Lung microvascular endothelial cell (primary cell): ENCODE data around the gene CACNA1D. TPM values are rescaled to one million over a fixed set of nuclear protein-coding genes. Genes with fewer than 3 reads are reported as not detected.
A peak's percentile ranks its signal among the peaks of the same experiment; 100 is the strongest.

Experiments
- DNase-seq, 2 donors: peaks; one replicate each; pipeline versions ENCODE4 v3.0.0 to v3.0.0-alpha.2; 2010; ENCODE audit warnings: low read depth in 2 of 2
- total RNA-seq: library from RNA; depleted of rRNA; stranded (reverse); fragments of >200 nt; gene quantifications from 2 replicates; pipeline ENCODE4 v1.2.1, GENCODE V29; 2014

CACNA1D gene
- total RNA-seq, 1 donor from 2014 or later: not detected

DNA sequence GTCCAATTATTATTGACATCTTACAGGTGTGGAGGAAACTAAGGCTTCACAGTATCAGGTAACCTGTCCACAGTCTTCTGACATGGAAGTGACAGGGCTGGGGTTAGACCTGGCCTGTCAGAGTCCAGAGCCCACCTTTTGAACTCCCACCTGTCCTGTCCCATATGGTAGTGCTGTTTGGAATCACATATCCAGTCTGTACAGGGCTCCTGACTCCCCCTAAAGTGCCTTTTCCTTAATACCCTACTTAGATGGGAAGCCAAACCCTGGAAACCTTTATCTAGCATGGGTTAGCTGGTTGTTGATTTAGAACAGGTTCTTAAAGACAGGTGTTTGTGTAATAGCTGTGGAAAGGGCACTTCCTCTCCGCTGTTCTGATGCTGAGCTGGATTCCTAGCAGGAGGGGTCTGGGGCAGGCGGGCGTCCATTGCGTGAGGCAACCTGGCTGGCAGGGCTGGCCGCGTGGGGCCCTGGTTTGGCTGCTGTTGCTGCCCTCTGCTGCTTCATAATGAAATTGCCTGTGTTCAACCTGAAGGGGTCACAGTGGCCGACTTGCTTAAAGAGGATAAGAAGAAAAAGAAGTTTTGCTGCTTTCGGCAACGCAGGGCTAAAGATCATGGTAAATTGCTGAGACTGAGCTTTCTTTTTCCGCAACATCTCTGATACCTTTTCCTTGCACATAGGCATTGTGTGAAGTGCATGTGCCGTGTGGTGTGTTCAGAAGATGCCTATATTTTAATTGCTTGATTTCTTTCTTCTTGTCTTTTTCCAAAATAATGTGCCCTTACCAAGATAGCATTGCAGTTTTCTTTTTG is 215.7 kb downstream of the CACNA1D start:
- DNase-seq: peak; percentile 65 to 76

DNA sequence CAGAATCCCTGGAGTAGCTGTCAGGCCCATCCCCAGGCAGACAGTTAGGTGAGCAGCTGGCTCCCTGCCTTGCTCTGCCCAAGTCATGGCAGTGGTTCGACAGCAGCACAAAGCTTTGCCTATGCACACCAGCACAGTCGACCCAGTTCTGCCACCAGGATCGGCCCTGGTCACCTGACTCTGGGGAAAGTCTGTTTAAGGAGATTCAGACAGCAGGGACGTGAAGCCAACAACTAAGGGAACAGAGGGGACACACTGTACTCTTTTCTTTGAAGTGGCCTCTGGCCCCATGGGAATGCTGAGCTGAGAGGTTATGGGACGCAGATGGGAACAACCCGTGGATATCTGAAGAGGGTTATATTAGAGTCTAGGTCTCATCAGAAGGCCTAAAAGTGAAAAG is 217.0 kb downstream of the CACNA1D start:
- no peak for DNase-seq

DNA sequence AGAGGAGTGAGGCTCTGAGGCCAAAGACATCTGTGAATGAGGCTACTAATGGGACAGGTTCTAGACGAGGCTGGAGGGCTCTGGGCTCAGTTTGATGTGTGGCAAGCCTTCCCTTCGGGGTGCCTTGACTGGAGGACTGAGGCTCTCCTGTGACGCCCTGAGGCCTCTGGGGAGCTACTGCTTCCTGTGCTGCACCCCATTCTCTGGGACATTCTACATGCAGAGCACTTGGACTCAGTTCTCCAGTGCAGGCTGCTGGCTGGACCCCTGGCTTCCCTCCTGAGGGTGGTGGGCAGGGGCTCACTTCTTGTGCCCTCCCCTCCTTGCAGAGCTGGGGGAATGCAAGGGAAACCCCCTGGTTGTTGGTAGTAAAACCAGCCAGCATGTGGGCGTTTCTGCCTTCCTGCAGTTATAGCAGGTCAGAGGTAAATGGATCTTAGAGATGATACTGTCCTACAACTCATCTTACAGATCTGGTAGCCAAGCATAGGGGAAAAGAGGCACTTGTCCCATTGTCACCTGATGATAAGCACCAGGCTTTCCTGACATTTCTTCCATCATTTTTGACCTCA is 218.5 kb downstream of the CACNA1D start:
- no peak for DNase-seq

DNA sequence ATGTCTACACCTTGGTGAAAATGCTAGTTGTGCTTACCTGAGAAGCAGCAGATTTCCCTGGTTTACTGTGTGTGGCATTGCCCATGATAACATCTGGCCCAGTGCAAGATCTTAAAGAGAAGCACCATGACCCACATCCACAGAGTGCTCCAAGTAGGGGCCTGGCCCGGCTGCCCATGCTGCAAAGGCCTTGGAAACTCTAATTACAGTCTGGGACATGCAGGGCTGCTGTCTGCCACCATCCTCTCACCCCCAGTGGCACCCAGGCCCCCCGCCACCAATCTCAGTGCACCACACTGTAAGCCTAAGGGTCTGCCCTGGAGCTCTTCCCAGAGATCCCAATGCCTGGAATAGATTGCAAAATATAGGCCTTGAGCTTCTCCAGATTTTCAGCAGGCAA is 219.2 kb downstream of the CACNA1D start:
- no peak for DNase-seq

DNA sequence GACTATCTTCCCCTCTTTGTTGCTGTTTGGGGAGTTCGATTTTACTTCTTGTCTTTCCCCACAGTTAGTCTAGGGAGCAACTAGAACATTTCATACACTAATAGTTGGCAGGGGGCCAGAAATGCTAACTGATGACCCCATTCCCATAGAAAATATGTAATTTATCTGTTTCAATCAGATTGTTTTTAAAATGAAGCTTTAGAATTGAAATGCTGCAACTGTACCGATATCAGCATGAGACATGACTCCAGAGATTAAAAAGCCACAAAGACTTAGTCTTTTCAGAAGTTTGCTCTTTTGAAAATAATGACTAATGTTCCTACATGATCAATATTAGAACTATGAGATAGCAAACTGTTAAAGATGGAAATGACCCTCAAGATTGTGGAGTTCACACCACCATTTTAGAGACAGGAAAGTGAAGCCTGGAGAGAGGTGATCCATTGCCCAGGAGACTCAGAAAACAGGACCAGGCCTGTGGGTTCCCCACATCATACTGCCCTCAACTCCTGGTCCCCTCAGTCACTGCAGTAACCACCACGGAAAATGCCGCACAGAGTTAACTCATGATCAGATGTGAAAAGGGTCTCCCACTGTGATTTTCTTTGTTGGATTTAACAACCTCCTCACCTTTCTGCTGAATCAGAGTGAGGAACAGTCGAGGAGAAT is 221.5 kb downstream of the CACNA1D start:
- no peak for DNase-seq

DNA sequence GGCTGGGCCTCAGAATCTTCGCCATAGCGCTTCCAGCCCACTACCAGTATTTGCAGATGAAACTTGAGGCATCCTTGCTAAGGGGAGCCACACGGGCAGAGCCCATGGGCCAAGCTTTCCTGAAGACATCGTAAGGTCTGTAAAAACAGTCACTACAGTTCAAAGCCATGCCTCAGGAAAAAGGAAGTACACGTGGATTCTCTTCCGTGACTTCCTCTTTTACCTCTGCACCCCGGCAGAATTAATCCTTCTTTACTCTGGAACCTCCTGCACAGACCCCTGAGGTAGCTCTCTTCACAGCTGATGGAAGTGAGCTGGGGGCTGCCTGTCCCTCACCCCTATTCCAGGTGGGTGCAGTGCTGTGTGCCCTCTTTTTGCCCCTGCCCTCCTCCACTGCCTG is 222.6 kb downstream of the CACNA1D start:
- DNase-seq: no peak

DNA sequence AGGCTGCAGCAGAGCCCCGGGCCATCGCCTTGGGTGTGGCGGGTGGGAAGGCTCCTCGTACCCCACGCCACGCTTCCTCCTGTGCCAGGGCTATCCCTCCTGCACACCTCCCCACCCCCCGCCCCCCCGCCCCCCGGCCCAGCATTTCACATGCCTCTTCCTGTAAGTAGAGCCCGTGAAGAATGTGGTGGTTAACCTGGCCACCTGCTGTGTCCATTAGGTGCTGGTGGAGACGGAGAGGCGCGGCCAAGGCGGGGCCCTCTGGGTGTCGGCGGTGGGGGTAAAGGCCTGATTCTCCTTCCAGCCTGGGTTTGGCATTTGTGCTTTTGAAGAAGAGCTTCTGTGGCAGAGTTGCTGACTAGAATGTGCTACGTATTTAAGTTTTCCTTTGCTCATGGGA is 224.1 kb downstream of the CACNA1D start:
- no peak for DNase-seq

DNA sequence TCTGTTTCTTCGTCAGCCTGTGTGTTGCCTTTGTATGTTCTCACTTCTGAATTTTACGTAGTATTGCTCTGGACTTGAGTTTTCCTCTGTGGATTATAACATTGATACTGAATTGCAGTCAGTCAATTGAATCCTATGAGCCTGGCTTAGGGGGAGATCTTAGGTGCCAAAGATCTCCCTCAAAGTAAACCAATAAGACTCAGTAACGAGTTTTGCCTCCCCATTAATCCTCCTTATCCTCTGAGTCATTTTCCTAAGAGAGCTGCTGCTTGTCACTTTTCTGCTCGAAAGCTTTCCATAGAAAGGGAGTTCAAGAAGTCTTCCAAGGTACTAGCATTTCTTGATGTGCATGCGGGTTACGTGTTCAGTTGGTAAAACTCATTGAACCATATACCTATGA is 225.4 kb downstream of the CACNA1D start:
- DNase-seq: no peak

DNA sequence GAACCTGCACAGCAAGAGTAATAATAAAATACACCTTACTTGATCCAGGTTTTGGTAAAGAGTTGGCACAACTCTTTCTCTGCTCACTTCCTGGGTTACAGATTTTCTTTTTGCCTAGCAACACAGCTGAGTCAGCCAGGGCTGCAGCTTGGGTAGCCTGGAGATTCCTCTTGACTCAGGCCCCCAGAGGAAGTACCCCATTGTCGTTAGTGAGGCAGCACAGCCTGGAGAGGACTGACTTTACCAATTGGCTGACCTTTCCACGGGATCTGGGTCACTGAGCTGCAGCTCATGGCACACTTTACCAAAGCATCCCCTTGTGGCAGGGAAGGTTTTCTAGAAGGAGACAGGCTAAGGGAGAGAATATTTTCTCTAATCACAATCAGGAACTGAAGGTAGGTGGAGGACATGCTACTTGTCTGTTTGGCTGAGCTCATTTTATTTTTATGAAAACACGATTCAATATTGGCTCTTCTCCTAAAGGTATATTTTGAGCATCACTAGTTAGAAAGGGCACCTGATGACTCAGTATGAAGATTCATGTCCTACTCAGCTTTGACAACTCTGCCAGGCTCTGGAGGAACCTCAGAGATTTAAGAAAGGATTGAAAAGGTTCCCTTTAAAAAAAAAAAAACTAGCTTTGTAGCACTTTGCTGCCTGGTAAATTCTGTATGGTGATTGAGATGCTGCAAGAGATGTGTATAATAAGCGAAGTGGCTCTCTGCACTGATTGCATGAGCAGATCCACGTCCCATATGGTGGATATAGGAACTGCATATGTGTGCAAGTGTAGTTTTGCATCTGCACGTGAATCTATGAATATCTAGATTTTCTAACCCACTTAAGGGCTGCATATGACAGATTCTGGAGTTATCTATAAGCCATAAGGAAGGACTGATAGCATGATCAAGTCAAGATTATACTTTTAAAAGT is 227.0 kb downstream of the CACNA1D start:
- DNase-seq: no peak

DNA sequence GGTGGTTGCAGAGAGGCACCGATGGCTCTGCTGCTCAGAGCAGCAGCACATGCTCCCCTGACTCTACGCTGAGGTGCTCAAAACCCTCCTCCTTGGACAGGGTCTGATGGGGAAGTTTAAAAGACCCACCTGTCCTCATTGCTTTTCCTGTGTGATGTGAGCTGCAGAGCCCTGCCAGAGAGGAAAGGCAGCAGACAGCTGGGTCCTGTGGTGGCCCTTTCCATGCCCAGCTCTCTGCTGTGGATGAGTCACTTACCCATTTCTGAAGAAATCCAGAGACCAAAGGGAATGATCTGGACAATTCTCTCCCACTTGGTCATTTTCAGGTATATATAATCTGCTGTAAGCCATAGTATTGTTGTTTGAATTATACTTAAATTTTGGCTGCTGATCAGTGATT is 230.2 kb downstream of the CACNA1D start:
- no peak for DNase-seq

DNA sequence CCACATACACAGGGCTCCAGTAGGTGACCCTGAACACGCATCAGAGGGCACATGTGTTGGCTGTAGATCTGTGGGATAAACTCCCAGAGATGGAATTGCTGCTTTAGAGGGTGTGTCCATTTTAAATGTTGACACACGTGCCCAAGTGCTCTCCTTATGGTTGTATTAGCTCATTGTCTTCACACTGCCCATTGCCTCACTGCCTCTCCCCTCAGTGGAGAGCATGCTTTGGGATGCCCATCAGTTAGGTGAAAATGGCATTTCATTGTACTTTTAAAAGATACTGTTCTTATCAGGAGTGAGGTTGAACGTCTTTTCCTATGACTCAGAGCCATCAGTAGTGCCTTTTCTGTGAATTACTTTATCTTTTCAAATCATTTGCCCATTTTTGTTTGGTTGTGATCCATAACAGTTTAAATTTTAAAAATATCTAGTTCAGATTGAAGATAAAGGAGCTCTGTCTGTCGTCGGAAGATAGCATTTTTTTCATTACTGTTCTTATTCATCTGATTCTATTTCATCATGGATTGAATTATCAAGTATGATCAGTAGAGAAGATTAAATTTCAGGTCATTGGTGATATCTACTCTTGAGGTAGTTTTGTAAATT is 231.1 kb downstream of the CACNA1D start:
- no peak for DNase-seq

DNA sequence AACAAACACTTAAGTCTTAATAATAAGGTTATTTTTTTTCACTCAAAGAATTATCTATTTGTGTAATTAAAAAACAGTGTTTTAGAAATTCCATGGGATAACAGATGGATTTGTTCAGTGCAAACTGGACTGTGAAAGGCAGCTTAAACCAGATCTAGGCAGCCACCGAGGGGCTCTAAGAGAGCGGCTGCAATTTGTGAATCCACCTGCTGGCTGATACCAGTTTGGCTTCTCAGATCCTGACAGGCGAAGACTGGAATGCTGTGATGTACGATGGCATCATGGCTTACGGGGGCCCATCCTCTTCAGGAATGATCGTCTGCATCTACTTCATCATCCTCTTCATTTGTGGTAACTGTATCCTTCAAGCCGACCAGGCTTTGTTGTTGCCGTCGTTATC is 232.2 kb downstream of the CACNA1D start:
- no peak for DNase-seq

DNA sequence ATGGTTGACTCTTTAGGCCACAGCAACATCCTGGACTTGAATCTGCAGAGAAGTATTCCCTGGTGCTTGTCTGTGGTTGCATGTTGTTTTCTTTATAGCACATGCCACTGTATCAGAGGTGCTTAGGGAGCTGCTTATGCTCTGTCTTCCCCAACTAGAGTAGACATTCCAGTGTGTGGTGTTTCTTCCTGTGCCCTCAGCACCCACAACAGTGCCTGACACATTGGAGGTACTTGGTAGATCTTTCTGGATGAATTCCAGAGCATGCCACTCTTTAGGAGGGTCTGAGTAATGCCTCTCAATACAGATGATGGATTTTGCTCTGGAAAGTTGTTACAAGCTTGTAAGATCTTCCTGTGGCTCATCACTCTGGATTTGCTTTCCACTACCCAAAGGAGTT is 234.2 kb downstream of the CACNA1D start:
- no peak for DNase-seq

DNA sequence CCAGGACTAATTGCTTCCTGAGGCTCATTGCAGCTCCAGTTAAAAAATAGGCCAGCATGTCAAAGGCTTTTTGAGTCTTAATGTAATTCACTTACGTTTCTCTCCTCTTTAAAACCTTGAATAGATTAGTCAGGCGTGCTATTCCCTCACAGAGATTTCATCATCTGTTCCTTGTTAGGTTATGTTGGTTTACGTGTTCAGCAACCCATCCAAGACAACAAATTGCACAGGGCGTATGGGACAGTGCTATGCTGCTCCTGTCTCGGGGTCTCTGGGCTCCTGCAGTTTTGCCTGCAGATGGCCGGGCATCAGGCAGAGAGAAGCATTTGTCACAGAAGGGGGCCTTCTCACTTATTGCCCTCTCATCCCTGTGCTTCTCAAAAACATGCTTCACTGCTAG is 234.7 kb downstream of the CACNA1D start:
- no peak for DNase-seq

DNA sequence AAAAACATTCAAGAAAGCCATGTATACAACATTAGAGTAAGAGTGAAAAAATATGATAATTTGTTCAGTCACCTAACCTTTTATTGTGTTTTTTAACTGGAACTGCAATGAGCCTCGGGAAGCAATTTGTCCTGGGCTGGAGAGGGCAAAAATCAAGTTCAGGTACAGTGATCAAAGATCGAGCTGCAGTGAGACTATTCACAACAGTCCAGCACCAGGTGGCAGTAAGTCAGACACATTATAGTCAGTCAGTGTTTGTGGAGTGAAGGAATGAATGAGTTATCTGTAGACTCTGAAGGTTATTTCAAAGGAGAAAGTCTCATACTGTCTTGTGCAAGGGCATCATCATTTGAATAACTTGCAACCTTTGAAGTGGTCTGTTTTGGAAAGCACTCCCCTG is 235.2 kb downstream of the CACNA1D start:
- no peak for DNase-seq

DNA sequence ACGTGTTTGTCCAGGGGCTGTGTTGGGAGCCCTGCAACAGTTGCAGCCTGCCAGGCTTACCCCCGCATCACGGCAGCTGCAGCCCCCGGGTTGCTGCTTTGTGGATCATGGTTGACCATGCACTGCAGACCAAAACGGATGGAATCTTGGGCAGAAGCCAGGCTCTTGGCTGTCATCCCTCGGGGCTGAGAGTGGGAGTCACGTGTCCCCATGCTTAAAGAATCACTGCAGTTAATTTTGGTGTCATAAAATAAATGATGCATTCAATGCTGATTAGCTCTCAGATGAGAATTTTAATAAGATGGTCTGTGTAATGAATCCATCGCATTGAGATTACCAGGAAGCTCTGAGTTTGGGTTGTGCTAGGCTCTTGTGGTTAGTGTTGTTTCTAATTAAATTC is 236.2 kb downstream of the CACNA1D start:
- DNase-seq: peak in 1 of 2 donors; percentile 27

DNA sequence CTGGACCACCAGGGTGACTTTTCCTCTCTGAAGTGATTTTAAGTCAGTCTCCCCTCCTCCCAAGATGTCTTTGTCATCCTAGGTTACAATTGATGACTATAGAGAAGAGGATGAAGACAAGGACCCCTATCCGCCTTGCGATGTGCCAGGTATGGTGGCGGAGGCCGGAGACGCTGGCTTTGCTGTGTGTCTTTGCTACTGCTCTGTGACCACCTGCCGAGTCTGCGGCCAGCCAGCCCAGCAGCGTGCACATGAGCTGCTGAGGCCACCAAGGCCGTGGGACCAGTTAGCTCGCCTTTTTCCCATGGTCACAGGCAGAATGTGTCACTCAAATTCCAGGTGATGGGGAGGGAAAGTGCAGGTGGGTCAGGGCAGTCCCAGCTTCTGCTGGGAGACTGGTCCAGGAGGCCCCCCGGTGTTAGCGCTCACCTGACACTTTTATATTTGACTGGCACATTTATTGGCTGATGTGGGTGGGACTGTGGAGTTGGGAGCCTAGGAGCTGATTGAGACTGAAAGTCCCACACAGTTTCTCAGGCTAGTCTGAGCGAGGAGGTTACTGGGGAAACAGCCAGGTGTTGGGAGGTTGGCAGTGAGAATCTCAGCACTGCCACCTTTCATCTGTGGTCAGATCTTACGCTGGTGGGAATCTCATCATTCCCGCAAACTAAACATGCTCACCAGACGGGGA is 237.7 kb downstream of the CACNA1D start:
- no peak for DNase-seq

DNA sequence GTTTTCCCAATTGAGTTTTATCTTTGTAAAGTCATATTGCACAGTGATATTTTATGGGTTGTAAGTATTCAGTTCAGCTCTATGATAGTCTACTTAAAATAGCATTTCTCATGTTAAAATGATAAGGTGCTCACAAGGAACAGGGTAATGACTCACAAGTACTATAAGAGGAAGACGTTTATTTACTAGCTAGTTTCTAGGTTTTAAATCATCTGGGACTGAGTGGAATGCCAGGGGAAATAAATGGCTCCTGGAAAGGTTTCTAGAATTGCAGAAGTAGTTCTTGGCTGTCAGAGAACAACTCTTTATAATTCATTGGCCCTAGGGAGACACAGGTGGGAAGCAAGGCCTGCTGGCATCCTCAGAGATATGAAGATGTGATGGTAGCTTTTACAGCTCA is 239.0 kb downstream of the CACNA1D start:
- DNase-seq: no peak

DNA sequence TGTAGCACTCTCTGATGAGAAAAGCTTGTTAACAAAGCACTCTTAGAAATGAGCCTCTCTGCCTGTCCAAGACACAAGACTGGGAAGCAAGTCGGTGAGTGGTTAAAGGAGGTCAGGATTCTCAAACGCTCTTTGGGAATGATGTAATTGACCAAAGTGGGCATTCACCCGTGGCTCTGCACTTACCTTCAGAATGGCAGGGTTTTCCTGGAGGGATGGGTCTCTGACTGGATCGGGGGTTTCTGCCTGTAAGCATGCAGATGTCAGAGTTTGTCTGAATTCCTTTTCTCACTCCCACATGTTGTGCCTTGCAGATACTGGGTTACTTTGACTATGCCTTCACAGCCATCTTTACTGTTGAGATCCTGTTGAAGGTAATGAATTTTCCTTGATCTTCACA is 245.6 kb downstream of the CACNA1D start:
- DNase-seq: no peak

DNA sequence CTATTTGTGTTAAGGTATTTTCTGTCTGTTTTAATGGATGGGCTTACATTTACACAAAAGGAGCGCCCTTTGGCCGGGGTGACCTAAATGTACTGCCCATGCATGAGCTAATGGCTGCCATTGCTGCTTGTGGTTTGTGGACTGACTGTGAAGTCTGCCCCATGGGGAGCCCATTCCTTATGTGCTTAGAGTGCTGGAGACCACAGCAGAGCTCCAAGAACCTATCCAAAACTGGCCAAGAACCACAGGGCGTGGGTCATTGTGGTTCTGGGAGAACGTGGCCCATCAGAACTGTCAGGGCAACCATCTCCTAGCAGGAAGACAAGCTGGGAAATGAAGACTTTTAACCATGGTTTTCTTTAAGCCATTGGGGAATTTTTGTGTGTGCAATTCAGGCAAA is 246.5 kb downstream of the CACNA1D start:
- no peak for DNase-seq

DNA sequence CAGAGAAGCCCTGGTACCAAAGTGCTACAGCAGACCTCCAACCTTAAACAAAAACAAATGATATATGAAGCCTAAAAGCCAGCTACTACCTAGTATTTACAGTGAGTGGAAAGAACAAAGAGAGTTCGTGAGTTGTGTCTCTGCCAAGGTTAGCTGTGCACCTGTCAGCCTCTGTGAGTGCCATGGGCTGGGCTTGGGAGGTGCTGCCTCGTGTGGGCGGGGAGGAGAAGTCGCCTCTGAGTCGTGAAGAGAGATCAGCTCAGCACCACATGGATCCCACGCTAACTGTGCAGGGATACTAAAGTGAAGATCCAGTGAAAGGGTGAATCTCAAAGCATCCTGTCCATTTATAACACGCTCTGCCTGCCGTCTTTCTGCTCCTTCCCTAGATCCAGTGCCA is 249.9 kb downstream of the CACNA1D start:
- DNase-seq: no peak
